Measurements from ENCODE around the gene VAMP4.
A peak's percentile ranks its signal among the peaks of the same experiment; 100 is the strongest.
"Not testable (repeated sequence)": the region's sequence is repeated elsewhere in the genome, so short reads cannot be mapped to it uniquely, and the experiment has no call there.

The VAMP4 gene

DNA sequence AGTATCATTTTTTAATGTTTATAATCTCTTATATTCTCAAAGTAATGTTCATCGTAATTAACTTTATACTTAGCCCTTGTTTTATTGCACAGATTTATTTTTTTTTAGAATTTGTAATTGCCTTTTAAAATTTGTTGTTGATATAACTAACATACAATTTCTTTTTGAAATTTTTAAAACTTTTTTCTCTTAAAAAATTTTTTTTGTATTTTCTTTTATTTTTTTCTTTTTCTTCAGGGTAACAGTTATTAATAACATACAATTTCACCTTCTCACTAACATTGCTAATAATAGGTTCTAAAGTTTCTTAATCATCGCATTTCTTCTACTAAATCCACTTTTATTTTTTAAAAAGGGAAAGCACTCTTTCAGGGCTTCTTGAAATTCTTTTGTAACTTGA, 11.3 kb upstream of the VAMP4 start:
- H3K4me3 ChIP-seq (ENCODE audit: low read depth, low read length), result no peak overlapping the region

DNA sequence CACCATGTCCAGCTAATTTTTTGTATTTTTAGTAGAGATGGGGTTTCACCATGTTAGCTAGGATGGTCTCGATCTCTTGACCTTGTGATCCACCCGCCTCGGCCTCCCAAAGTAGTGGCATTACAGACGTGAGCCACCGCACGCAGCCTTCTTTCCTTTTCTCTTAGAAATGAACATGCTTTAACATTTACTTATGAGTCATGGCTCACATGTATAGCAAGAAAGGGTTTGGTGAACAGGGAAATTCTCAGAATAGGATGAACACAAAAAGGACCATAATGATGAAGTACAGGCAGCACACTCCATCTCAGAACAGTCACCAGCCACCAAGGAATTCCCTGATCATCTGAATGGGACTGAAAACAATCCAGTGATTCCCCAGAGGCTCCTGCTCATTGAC, 9.4 kb upstream of the VAMP4 start:
- no peak overlapping the region for H3K4me3 ChIP-seq (ENCODE audit: low read depth, low read length)

DNA sequence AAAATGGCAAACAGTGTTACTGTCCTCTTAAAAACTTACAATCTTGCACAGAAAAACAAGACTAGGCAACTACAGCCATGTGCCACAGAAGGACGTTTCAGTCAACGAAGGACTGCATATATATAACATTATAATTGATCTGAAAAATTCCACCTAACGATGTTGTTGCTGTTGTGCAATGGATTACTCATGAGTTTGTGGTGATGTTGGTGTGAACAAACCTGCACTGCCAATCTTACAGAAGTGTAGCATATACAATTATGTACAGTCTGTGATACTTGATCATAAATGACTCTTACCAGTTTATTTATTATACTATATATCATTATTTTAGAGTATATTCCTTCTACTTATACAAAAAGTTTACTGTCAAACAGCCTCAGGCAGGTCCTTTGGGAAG, 6.8 kb upstream of the VAMP4 start:
- H3K4me3 ChIP-seq (ENCODE audit: low read depth, low read length), result no peak overlapping the region

DNA sequence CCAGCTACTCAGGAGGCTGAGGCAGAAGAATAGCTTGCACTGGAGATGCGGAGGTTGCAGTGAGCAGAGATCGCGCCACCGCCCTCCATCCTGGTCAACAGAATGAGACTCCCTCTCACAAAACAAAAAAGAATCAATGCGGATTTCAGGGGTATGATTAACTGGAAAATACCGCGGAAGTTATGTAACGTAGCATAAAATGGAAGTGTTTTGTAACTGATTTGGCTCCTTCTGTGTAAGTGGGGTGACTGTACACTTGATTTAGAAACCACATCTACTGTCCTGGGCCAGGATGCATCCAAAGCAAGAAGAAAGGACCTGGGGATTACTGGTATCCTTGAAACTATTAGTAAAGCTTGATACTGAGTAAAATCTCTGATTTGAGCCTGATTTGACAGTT, 3.1 kb upstream of the VAMP4 start:
- H3K4me3 ChIP-seq (ENCODE audit: low read depth, low read length), result no peak overlapping the region

DNA sequence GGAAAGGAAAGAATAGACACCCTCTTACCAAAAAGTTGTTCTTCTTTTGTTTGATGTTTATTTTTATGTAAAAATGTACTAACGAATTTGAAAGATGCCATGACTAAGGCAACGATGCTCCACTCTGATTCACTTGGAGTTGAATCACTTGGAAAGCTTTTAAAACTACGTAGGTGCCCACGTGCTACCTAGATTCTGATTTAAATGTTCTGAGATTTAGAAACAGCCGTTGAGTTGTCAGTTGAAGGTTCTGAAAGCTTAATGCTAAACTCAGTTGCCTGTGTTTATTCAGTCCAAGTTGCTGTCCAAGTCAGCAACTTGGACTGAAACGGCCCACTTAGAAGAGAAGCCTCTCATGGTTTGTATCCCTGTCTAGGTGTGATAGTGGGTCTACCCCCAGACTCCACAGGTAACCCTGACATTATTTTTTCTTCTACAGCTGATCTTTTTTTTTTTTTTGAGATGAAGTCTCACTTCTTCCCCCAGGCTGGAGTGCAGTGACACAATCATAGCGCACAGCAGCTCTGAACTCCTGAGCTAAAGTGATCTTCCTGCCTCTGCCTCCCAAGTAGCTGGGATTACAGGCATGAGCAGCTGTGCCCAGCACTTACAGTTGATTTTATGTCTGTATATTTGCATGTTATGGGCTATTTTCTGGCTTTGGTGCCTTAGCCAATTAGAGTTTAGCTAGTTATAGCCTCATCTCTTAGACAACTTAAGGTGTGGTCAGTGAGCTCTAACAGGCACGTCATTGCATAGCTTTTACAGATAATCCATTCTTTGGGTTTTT, 1.4 kb upstream of the VAMP4 start:
- H3K4me3 ChIP-seq (ENCODE audit: low read depth, low read length), result peak overlapping the region; percentile 95

DNA sequence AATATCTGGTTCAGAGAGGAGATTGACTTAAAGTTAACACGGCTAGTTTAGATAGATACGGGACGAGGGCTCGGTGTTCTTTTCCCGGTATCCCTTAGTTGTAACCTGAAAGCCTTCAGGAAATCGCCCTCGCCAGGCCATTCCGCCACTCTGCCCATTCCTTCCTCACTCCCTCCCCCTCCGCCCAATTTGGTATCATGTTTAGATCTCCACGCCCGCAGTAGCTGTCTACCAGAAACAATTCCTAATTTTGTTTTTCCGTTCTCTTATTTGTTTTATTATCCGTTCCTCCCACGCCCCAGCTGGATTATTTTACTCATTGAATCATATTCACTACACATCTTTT, 685 bp upstream of the VAMP4 start:
- peak overlapping the region; percentile 95 for H3K4me3 ChIP-seq (ENCODE audit: low read depth, low read length)

DNA sequence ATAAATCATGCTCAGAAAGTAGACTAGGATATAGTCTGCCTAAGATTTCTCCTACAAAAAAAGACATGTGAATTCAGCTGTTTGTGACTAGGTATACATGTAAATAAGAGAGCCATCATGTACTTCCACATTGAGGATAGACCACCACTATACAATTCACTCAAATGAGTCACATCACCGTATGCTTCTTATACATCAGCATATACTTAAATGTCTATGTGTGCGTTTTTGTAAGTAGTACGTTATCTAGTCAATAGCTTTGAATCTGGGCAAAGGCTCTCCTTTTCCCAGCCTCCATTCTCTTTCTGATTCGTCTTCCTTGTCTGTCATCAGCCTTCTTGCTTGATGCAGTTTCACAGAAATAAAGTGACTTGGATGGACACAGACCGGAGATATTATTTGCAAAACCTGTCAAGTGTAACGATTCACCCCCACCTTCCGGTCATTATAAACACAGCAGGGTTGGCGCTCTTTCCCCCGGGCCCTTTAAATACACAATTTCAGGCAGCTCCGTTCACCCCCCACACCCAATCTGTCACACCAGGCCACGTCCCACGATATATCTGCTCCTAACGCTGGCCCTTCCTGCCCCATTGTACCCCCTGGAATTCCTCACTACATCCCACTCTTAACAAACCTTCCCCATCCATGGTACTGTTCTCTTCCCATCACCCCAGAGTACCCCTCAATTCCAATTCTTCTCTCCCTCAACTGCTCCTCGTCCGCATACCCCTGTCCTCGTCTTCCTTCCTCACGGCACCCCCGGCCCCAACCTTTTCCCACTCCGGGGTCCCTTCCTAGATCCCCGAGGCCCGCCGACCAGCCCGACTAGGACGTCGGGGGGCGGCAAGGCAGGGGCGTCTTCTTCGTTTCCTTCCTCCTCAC, 636 bp downstream of the VAMP4 start:
- H3K4me3 ChIP-seq (ENCODE audit: low read depth, low read length), result peak overlapping the region; percentile 95

DNA sequence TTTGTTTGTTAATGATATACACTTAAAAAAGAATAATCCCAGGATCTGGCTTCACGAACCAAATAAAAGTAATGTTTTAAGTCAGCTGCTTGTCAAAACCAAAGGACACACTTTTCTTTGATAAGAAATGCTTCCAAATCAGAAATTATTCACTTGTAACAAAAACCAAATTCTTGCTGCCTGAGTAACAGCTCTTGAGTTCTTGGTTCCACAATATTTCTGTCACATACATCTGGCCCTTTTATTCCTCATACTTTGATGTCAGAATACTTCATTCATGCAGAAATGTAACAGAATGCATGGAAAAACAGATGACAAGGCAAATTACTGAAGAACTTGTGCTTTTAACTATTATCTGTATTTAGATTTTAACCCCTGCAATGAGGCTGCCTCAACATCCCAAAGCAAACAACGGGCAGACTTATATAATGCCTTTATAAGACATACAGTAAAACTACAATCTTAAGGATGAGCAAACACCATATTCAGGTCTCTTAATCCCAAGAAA, 1.5 kb downstream of the VAMP4 start:
- H3K4me3 ChIP-seq (ENCODE audit: low read depth, low read length), result no peak overlapping the region

DNA sequence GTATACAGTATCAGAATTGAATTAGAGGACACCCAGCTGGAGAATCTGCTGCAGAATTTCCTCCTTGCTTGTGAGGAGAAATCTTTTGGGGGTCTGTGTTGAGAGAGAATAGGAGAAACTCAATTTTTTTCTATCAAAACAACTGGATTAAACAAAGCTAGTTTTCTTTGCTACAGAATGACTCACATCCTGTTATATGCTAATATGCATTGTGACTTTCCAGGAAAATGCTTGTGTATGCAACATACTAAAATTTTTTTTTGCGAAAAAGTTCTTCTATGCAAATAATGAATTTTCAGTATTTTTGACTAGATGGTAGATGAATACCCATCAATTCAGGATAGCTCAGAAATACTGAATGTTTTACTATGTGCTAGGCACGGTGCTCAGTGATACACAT, 2.2 kb downstream of the VAMP4 start:
- H3K4me3 ChIP-seq (ENCODE audit: low read depth, low read length), result no peak overlapping the region

DNA sequence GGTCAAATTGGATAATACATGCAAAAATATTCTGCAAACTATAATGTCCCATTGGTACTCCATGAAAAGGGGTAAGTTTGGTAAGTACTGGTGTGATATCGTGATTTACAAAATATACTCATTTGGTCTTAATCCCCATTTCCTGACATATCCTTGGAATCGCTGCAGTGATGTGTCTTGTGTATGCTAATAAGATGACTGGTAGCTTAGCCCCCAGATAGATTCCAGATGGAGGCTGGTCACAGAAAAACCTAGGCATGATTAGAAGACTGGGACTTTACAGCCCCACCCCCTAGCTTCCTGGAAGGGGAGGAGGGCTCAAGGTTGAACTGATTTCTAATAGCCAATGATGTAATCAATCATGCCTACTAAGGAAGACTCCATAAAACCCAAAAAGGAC, 3.0 kb downstream of the VAMP4 start:
- H3K4me3 ChIP-seq (ENCODE audit: low read depth, low read length), result no peak overlapping the region

DNA sequence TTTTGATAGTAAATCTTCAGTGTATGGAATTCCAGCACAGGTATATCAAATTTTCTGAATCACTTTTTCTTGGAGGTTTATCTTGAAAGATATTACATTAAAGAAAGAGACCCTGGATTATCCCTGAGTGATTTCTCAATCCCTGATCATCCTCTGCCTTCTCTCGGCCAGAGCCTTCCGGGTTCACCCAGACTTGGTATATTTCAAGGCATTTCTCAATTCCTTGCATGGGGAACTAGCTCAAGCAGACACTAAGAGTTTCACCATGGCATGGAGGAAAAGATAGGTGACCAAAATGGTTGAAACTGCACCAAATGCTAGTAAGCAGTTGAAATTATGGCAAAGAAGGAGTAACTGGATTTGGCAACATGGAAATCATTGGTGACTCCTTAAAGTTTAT, 5.7 kb downstream of the VAMP4 start:
- H3K4me3 ChIP-seq (ENCODE audit: low read depth, low read length), result no peak overlapping the region

DNA sequence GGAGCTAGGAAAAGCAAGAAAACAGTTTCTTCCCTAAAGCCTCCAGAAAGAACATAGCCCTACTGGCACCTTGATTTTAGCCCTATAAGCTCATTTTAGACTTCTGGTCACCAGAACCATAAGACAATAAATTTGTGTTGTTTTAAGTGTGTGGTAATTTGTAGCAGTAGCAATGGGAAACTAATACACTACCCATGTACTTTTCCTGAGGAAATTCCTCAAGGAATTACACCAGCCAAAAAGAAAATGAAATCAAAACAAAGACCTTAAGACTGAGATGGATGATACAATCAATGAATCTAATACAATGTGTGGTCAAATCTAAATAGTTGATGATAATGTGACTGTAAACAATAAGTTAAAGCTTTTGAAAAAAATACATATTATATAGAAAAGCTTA, 11.8 kb downstream of the VAMP4 start:
- no peak overlapping the region for H3K4me3 ChIP-seq (ENCODE audit: low read depth, low read length)

DNA sequence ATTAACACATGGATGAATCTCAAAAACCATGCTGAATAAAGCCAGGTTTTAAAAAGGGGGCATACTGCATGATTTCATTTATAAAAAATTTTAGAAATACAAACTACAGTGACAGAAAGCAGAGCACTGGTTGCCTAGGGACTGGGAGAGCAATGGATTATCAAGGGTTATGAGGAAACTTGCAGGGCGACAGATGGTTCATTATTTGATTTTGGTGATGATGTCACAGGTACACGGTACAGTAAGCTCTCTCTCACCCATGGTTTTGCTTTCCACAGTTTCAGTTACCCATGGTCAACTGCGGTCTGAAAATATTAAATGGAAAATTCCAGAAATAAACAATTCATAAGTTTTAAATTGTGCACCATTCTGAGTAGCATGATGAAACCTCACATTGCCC, 14.1 kb downstream of the VAMP4 start:
- H3K4me3 ChIP-seq (ENCODE audit: low read depth, low read length), result no peak overlapping the region

DNA sequence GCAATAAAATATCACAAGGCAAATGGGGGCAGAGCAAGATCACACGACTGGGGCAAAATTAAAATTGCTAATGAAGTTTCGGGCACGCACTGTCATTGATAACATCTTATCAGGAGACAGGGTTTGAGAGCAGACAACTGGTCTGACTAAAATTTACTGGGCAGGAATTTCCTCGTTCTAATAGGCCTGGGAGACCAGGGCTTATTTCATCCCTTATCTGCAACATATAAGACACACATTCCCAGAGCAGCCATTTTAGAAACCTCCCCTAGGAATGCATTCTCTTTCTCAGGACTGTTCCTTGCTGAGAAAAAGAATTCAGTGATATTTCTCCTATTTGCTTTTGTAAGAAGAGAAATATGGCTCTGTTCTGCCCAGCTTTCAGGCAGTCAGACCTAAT, 18.7 kb downstream of the VAMP4 start:
- H3K4me3 ChIP-seq (ENCODE audit: low read depth, low read length), result not testable (repeated sequence)

DNA sequence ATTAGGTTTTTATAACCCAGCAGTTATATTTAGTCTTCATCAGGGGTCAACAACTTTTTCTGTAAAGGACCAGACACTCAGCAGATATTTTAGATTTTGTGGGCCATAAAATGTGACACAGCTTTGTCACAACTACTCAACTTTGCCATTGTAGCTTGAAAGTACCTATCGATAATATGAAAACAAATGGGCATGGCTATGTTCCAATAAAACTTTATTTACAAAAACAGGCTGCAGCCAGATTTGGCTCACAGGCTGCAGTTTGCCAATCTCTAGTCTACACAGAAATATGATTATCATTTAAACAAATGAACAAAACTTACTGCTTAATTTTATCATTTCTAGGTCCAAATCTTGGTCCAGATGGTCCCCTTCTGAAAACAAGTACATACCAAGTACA, 23.0 kb downstream of the VAMP4 start:
- H3K4me3 ChIP-seq (ENCODE audit: low read depth, low read length), result no peak overlapping the region

DNA sequence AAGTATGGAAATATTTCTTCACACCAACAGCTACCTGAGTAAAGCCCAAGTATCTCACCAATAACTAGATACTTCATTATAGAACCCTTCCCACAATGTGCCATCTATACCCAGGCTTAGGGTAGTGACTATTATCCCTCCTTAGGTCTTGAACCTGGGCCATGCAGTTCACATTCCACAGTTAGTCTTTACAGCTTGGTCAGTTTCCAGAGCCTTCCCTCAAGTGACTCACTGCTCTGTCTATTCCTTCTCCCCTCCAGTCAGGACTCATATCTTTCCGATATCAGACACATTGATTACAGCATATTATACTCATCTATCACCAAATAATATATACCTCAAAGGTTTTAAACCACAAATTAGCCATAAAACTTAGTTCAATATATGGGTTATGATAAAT, 23.6 kb downstream of the VAMP4 start:
- H3K4me3 ChIP-seq (ENCODE audit: low read depth, low read length), result no peak overlapping the region

DNA sequence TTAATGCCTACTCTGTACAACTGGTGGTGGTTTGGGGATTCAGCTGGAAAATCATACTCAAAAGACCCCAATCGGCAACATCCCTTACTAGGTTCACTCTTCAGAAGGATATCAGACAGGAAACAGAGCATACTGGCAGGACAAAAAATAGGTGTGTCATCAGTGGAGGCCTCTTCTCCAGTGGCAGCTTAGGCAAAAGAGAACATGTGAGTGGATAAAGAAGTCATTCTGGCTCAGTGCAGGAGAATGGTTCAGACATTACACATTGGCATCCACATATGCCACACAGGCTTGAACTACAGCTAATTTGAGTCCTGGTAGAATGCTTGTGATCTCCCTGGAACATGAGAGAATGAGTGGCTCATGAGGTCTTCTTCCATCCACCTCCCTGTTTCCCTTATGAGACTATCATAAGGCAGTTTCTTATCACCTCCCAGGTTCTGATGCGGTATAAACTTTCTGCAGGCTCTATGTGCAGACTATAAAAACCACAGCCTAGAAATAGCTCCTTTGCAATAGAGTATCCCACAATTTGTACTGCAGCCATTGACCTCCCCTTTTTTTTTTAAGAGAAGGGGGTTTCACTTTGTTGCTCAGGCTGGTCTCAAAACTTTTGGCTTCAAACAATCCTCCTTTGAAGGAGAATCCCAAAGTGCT, 24.7 kb downstream of the VAMP4 start:
- no peak overlapping the region for H3K4me3 ChIP-seq (ENCODE audit: low read depth, low read length)

DNA sequence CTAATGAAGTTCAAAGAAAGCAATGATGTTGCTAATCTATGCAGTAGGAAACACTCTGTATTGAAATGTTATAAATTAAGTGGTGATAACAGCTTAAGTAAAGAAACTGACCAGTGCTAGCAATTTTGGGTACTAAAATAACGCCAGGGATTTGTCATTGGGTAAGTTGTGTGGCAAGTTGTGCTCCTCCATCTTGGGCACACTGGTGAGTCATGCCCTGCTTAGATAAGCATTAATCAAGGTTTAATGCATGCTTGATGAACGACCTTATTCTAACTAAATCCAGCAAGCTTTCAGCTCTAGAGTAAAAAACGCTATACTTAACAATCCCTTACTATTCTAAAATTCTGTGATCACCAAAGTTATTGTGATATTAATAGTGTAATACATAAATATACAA, 25.2 kb downstream of the VAMP4 start:
- H3K4me3 ChIP-seq (ENCODE audit: low read depth, low read length), result no peak overlapping the region

DNA sequence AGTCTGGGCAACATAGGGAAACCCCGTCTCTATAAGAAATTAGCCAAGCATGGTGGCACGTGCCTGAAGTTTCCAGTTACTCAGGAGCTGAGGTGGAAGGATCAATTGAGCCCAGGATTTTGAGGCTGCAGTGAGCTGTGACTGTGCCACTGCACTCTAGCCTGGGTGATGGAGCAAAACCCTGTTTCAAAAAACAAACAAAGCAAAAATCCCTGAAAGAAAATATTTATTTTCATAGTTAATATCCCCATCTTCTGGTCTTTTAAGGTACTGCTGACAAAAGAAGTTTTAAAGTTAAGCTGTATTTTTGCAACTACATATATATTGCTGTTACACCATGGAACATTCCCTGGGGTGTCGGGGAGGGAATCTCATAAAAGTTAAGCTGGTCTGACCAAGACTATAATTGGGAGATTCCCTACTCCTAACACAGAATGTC, 26.0 kb downstream of the VAMP4 start:
- H3K4me3 ChIP-seq (ENCODE audit: low read depth, low read length), result no peak overlapping the region

DNA sequence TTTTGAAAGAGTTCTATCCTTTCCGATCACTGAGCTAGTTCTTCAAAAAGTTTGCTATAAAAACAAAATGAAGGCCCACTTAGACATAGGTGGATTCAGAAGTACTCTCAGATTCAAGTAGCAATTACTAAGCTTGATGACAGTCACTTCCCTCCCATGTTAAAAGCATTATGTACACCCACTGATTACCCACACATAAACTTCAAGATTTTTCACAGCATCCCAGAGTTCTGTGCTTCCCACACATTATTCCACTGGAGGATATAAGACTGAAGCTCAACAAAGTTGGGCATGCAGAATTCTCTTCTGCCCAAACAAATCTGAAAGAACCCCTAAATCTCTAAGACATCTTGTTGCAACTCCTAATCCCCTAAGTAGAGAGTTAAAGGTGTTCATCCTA, 29.5 kb downstream of the VAMP4 start:
- no peak overlapping the region for H3K4me3 ChIP-seq (ENCODE audit: low read depth, low read length)

DNA sequence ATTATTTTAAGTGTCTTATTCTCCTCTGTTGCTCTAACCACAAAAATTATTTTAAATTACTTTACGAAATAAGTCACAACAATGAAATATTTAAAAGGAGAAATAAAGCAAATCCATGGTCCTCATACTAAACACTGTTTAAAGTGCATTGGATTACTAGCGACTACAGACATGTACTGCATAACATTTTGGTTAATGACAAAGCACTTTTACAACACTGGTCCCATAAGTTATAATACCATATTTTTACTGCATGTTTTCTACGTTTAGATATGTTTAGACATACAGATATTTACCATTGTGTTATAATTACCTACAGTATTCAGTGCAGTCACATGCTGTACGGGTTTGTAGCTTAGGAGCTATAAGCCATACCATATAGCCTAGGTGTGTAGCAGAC, 30.2 kb downstream of the VAMP4 start:
- H3K4me3 ChIP-seq (ENCODE audit: low read depth, low read length), result no peak overlapping the region

DNA sequence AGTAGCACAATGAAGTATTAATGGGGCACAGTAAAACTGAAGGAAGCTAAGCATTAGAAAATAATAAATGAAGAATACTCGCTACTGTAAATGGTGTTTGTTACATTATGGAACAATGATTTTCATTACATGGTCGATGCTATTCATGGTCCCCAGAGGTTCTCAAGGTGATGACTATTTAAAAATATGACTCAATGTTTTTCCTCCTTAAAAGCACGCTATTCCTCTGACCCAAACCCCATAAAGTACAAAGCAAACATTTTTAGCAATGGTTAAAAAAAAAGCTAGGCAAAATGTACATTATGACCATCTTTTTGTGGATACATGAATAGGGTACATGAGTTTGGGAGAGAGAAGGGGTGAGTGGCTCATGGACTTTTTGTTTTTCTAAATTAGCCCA, 34.3 kb downstream of the VAMP4 start:
- no peak overlapping the region for H3K4me3 ChIP-seq (ENCODE audit: low read depth, low read length)

Data from iPS-11a (cell line).